IMR-90 (cell line): ENCODE results near the gene ITPK1. TPM values are rescaled to one million over a fixed set of nuclear protein-coding genes. Genes with fewer than 3 reads are reported as not detected.
A peak's percentile ranks its signal among the peaks of the same experiment; 100 is the strongest.

Experiments used
- ATAC-seq: fragments of 200-7000 bp; cut with Tn5 transposase; 2 replicates; pipeline ENCODE4 v1.9.1; 2020; ENCODE audit warnings: low read depth, mild to moderate bottlenecking, moderate library complexity
- BruUV-seq: library from RNA; stranded (reverse); fragments of 400-500 nt; replicated peaks from 2 replicates; lab custom pipeline; 2021; lab: Mats Ljungman, UMichigan
- CTCF ChIA-PET: fragments of 300-600 bp; formaldehyde crosslinking; extraction: SDS; loops from one replicate; lab custom pipeline; 2021; ENCODE audit warnings: antibody characterized with exemption; lab: Yijun Ruan, JAX
- POLR2A ChIA-PET: fragments of 300-600 bp; sonication (Branson Sonifier 250); formaldehyde crosslinking; loops from one replicate; lab custom pipeline; 2022; ENCODE audit warnings: antibody characterized with exemption; ENCODE audit not compliant: unreplicated experiment; lab: Charles Lee
- DNase-seq: peaks from one replicate; pipeline ENCODE4 v3.0.0; 2013
- H2AFZ ChIP-seq: replicated peaks from 2 replicates; pipeline ENCODE3; 2013; ENCODE audit warnings: low read length, mild to moderate bottlenecking; ENCODE audit not compliant: poor library complexity
- H2AK5ac ChIP-seq: 2 replicates; pipeline ENCODE4 v1.6.1; 2013; ENCODE audit warnings: low read depth, low read length, inconsistent platforms
- H2AK9ac ChIP-seq: replicated peaks from 2 replicates; pipeline ENCODE3; 2013; ENCODE audit warnings: mild to moderate bottlenecking, low read depth, low read length, moderate library complexity; ENCODE audit not compliant: poor library complexity
- H2BK120ac ChIP-seq: 2 replicates; pipeline ENCODE4 v1.6.1; 2013; ENCODE audit warnings: low read depth, low read length, inconsistent platforms
- H2BK15ac ChIP-seq: 3 replicates; pipeline ENCODE4 v1.6.1; 2013; ENCODE audit warnings: low read depth, low read length, inconsistent platforms
- H2BK20ac ChIP-seq: 2 replicates; pipeline ENCODE4 v1.6.1; 2013; ENCODE audit warnings: low read depth, mild to moderate bottlenecking, inconsistent platforms, low read length, moderate library complexity
- H2BK5ac ChIP-seq: 2 replicates; pipeline ENCODE4 v1.6.1; 2013; ENCODE audit warnings: mild to moderate bottlenecking, low read depth, low read length, inconsistent platforms; ENCODE audit not compliant: poor library complexity, severe bottlenecking
- H3K14ac ChIP-seq: replicated peaks from 2 replicates; pipeline ENCODE4 v1.6.1; 2013; ENCODE audit warnings: low read depth, low read length, inconsistent platforms
- H3K18ac ChIP-seq: 2 replicates; pipeline ENCODE4 v1.6.1; 2013; ENCODE audit warnings: low read depth, low read length, control low read depth
- H3K23ac ChIP-seq: 2 replicates; pipeline ENCODE4 v1.6.1; 2013; ENCODE audit warnings: low read depth, low read length, inconsistent platforms
- H3K27ac ChIP-seq: 2 replicates; pipeline ENCODE4 v1.5.1; 2013; ENCODE audit warnings: mild to moderate bottlenecking, control low read depth, low read length; ENCODE audit not compliant: insufficient read depth
- H3K27me3 ChIP-seq: 2 replicates; pipeline ENCODE4 v1.6.1; 2013; ENCODE audit warnings: low read length; ENCODE audit not compliant: control insufficient read depth, insufficient read depth
- H3K36me3 ChIP-seq: 2 replicates; pipeline ENCODE4 v1.6.1; 2013; ENCODE audit warnings: low read length, mixed read lengths; ENCODE audit not compliant: control insufficient read depth, insufficient read depth
- H3K4ac ChIP-seq: 2 replicates; pipeline ENCODE4 v1.6.1; 2013; ENCODE audit warnings: low read depth, low read length, inconsistent platforms
- H3K4me1 ChIP-seq: 2 replicates; pipeline ENCODE4 v1.6.1; 2013; ENCODE audit warnings: low read length, mixed read lengths; ENCODE audit not compliant: control insufficient read depth, insufficient read depth
- H3K4me2 ChIP-seq: 2 replicates; pipeline ENCODE4 v1.6.1; 2013; ENCODE audit warnings: low read depth, mild to moderate bottlenecking, control low read depth, low read length, moderate library complexity
- H3K4me3 ChIP-seq: 2 replicates; pipeline ENCODE4 v1.5.1; 2013; ENCODE audit warnings: low read depth, mild to moderate bottlenecking, control low read depth, low read length, moderate library complexity; ENCODE audit not compliant: insufficient read depth
- H3K56ac ChIP-seq: 2 replicates; pipeline ENCODE4 v1.6.1; 2013; ENCODE audit warnings: low read length, inconsistent platforms; ENCODE audit not compliant: insufficient read depth; ENCODE audit errors: extremely low read depth
- H3K79me1 ChIP-seq, 2 experiments: 2 replicates each; pipeline ENCODE4 v1.6.1; 2013; ENCODE audit warnings: low read length in 2 of 2, inconsistent platforms in 1 of 2, low read depth in 1 of 2
- H3K9ac ChIP-seq: 2 replicates; pipeline ENCODE4 v1.6.1; 2013; ENCODE audit warnings: low read depth, low read length, control low read depth
- H3K9me1 ChIP-seq: 2 replicates; pipeline ENCODE4 v1.6.1; 2013; ENCODE audit warnings: low read length, inconsistent platforms; ENCODE audit not compliant: insufficient read depth
- H3K9me3 ChIP-seq: 2 replicates; pipeline ENCODE4 v1.6.1; 2013; ENCODE audit warnings: low read length; ENCODE audit not compliant: control insufficient read depth, insufficient read depth
- H4K20me1 ChIP-seq: 2 replicates; pipeline ENCODE4 v1.6.1; 2013; ENCODE audit warnings: low read length, inconsistent platforms; ENCODE audit not compliant: insufficient read depth
- H4K5ac ChIP-seq: 2 replicates; pipeline ENCODE4 v1.6.1; 2013; ENCODE audit warnings: mild to moderate bottlenecking, low read depth, low read length, control low read depth
- H4K8ac ChIP-seq, 2 experiments: 2 replicates each; pipeline ENCODE4 v1.6.1; 2013; ENCODE audit warnings: low read depth in 2 of 2, low read length in 2 of 2, control low read depth in 1 of 2, inconsistent platforms in 1 of 2
- H4K91ac ChIP-seq: 2 replicates; pipeline ENCODE4 v1.6.1; 2013; ENCODE audit warnings: low read depth, low read length, inconsistent platforms; ENCODE audit not compliant: insufficient read depth
- CEBPB ChIP-seq: IDR thresholded peaks from 2 replicates; pipeline ENCODE4 v1.6.1; 2012; ENCODE audit warnings: low read depth, low read length, improper control_type of control experiment
- MAFK ChIP-seq: IDR thresholded peaks from 2 replicates; pipeline ENCODE4 v1.6.1; 2012; ENCODE audit warnings: low read depth, low read length, improper control_type of control experiment
- MAZ ChIP-seq: IDR thresholded peaks from 2 replicates; pipeline ENCODE4 v1.6.1; 2012; ENCODE audit warnings: low read depth, mild to moderate bottlenecking, low read length, improper control_type of control experiment, moderate library complexity, borderline replicate concordance
- WGBS, 2 experiments: methylation state at CpG; one replicate each; pipeline versions ENCODE4 v1.1.5 to v1.1.7; 2013; ENCODE audit warnings: missing lambda C conversion rate in 2 of 2; ENCODE audit not compliant: insufficient read length in 1 of 2; ENCODE audit errors: extremely low coverage in 2 of 2; 5-methylcytosine and 5-hydroxymethylcytosine counted together
- dilution Hi-C: fragments of 300-500 bp; cut with HindIII; formaldehyde crosslinking; loops from one replicate; pipeline ENCODE4 v1.14.3; 2018; ENCODE audit warnings: low sequenced_read_pairs; ENCODE audit not compliant: unreplicated experiment
- in situ Hi-C: fragments of 300-500 bp; cut with MboI; formaldehyde crosslinking; loops from 3 replicates; pipeline ENCODE4 v1.14.3; 2019; ENCODE audit warnings: low sequenced_read_pairs, inconsistent platforms, mixed read lengths
- intact Hi-C: fragments of 100-400 bp; cut with micrococcal nuclease; formaldehyde crosslinking; loops from 2 replicates; pipeline ENCODE4 v1.10.0; 2022
- polyA plus RNA-seq, 3 experiments: library from polyadenylated mRNA; depleted of rRNA; stranded (reverse); fragments of >200 nt; gene quantifications; 2 replicates each; pipeline ENCODE4 v1.2.3, GENCODE V29; 2012; ENCODE audit warnings: low replicate concordance in 1 of 3
- total RNA-seq: library from RNA; depleted of rRNA; stranded (reverse); fragments of >200 nt; gene quantifications from 2 replicates; pipeline ENCODE4 v1.2.3, GENCODE V29; 2012

ITPK1 gene
- total and polyA plus RNA-seq, 2 of the 4 experiments (the other 2 are of a cell fraction) = 21.7 to 26.9 TPM

DNA sequence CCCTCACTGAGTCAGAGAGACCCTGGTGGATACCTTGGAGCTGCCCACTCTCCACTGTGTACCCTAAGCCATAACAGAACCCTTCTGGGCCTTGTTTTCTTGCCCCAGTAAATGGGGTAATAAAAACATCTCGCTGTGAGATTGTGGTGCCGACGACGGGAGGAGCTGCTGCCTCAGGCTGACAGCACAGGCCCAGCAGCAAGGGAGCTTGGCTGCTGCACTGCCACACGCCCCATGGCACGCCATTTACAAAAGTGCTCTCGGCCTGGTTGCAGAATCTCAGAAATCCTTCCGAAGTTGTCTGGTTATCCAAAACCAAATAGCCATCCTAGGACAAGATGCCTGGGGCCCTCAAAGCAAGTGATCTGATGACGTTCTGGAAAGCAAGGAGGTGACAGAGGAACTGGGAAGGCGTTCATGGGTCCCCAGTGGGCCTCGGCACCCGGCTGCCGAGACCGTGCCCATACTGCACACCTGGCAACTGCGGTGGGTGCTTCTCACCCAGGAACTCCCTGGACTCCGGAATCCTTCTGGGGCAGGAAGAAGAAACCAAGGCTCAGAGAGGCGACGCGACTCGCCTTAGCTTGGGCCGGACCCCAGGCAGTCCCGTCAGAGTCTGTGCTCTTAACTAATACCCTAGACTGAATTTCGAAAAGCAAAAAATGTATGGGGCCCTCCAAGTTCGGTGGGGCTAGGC is 166.1 kb downstream of the ITPK1 start:
- no peak overlapping the region for H3K56ac ChIP-seq
- H3K9ac ChIP-seq = no peak overlapping the region
- H4K91ac ChIP-seq = no peak overlapping the region
- H2AK5ac ChIP-seq = no peak overlapping the region
- no peaks in the 10 kb centered on the region; the same call in 1 of the 2 replicates for H4K20me1 ChIP-seq
- no peaks in the 10 kb centered on the region for H3K36me3 ChIP-seq
- BruUV-seq = no TSS peak
- POLR2A ChIA-PET = no interaction called here
- no peak for DNase-seq
- H2AK9ac ChIP-seq = peak overlapping the region; percentile 9
- no peak for TF ChIP-seq CEBPB
- no peak for TF ChIP-seq MAZ
- TF ChIP-seq MAFK = no peak
- WGBS, 2 experiments = 91% methylated on average over 15 of the region's 24 CpGs; no CpG with 5 or more reads in 1 of the 2 experiments
- dilution Hi-C loops = no loop called here
- no peak overlapping the region for H2BK5ac ChIP-seq
- no peak overlapping the region for H3K23ac ChIP-seq
- H3K9me3 ChIP-seq = no peaks in the 10 kb centered on the region
- no peak overlapping the region for H2BK15ac ChIP-seq
- no peaks in the 10 kb centered on the region for H3K27me3 ChIP-seq
- H3K27ac ChIP-seq = no peak overlapping the region
- H3K4me3 ChIP-seq = no peak overlapping the region
- CTCF ChIA-PET = no interaction called here
- in situ Hi-C loops = loop anchor here (5.0 kb wide), 1 partner anchor 188 kb away; no protein-coding TSS in a partner anchor
- H3K14ac ChIP-seq = no peak overlapping the region
- H3K4me2 ChIP-seq = no peak overlapping the region
- no peaks in the 10 kb centered on the region for H3K79me1 ChIP-seq
- H3K4me1 ChIP-seq = no peaks in the 10 kb centered on the region
- H3K4ac ChIP-seq = no peak overlapping the region
- H2AFZ ChIP-seq = no peak overlapping the region
- no peak overlapping the region for H3K18ac ChIP-seq
- H3K9me1 ChIP-seq = no peaks in the 10 kb centered on the region
- H4K5ac ChIP-seq = no peak overlapping the region
- intact Hi-C loops = no loop called here
- H4K8ac ChIP-seq = no peak overlapping the region
- ATAC-seq = no peak
- H2BK20ac ChIP-seq = no peak overlapping the region
- H2BK120ac ChIP-seq = no peak overlapping the region
